Kidney (tissue), 14 donors: Measurements from ENCODE around the gene NPRL2. TPM values are rescaled to one million over a fixed set of nuclear protein-coding genes. Genes with fewer than 3 reads are reported as not detected.

Experiments used
- DNase-seq, 5 donors: peaks; one replicate each; pipeline ENCODE4 v3.0.0-alpha.2; 2013 to 2020
- FAIRE-seq: peaks from 2 replicates; lab custom pipeline; 2012; peaks lifted over from hg19 to GRCh38; lab: Jason Lieb, UNC
- H3K27ac ChIP-seq, 2 donors: one replicate each; pipeline ENCODE4 v1.7.0; 2013; ENCODE audit warnings: low read depth in 2 of 2, low read length in 2 of 2, inconsistent platforms in 1 of 2
- H3K27me3 ChIP-seq: one replicate; pipeline ENCODE4 v1.7.1; 2013; ENCODE audit warnings: low read length, inconsistent platforms; ENCODE audit not compliant: control insufficient read depth, insufficient read depth
- H3K36me3 ChIP-seq, 3 donors: one replicate each; pipeline versions ENCODE4 v1.7.0 to v1.7.1; 2013; ENCODE audit warnings: low read length in 3 of 3, control low read depth in 1 of 3, inconsistent platforms in 1 of 3; ENCODE audit not compliant: insufficient read depth in 3 of 3, control insufficient read depth in 2 of 3
- H3K4me1 ChIP-seq, 3 donors: one replicate each; pipeline versions ENCODE4 v1.7.0 to v1.7.1; 2013; ENCODE audit warnings: low read length in 3 of 3, inconsistent platforms in 1 of 3, low read depth in 1 of 3; ENCODE audit not compliant: control insufficient read depth in 2 of 3, insufficient read depth in 2 of 3
- H3K4me3 ChIP-seq, 3 donors: one replicate each; pipeline versions ENCODE4 v1.7.0 to v1.8.1; 2013; ENCODE audit warnings: low read length in 3 of 3, control low read depth in 1 of 3, inconsistent platforms in 1 of 3
- H3K9ac ChIP-seq, 3 donors: one replicate each; pipeline versions ENCODE4 v1.7.0 to v1.7.1; 2013; ENCODE audit warnings: low read length in 3 of 3, control low read depth in 1 of 3, inconsistent platforms in 1 of 3
- H3K9me3 ChIP-seq, 3 donors: one replicate each; pipeline versions ENCODE4 v1.7.0 to v1.7.1; 2013; ENCODE audit warnings: low read length in 3 of 3, control low read depth in 1 of 3, inconsistent platforms in 1 of 3; ENCODE audit not compliant: control insufficient read depth in 2 of 3, insufficient read depth in 1 of 3
- intact Hi-C: fragments of 100-400 bp; cut with DNase I; formaldehyde crosslinking; loops from one replicate; pipeline ENCODE4 v1.11.1; 2022
- polyA plus RNA-seq: library from polyadenylated mRNA; stranded (reverse); fragments of 350-450 nt; fragmentation: Illumina TruSeq; extraction: RNeasy Lipid Tissue Mini Kit (QIAGEN cat#74804); gene quantifications from one replicate; pipeline ENCODE4 v1.2.3, GENCODE V29; 2014; ENCODE audit warnings: low read depth, low replicate concordance; ENCODE audit not compliant: insufficient read depth
- total RNA-seq: library from RNA; stranded (reverse); fragmentation: NEBNext Ultra II Directional; extraction: Animal tissue kit (Norgen Biotek cat#: 25700); gene quantifications from one replicate; pipeline ENCODE4 v1.2.1, GENCODE V29; 2021
- TF ChIP-seq, protein P1 (sequence below): IDR thresholded peaks from 3 replicates; pipeline ENCODE4 v1.5.1; 2012; ENCODE audit warnings: mild to moderate bottlenecking, moderate library complexity, borderline replicate concordance; ENCODE audit not compliant: insufficient read depth; ENCODE audit errors: extremely low read depth
- donor health status: control.
- donor health status: control.
- donor health status: control.
- donor health status: control.
- donor health status: control.
- donor health status: DM: yes; HTN: yes; CAD: no.
- donor health status: Normal renal cell carcinoma (clear cell type).

Gene NPRL2
- total and polyA plus RNA-seq, 2 donors from 2014 or later = 23.5 to 39.8 TPM

- no peak overlapping the region for H3K9ac ChIP-seq
- TF ChIP-seq, protein P1, sequence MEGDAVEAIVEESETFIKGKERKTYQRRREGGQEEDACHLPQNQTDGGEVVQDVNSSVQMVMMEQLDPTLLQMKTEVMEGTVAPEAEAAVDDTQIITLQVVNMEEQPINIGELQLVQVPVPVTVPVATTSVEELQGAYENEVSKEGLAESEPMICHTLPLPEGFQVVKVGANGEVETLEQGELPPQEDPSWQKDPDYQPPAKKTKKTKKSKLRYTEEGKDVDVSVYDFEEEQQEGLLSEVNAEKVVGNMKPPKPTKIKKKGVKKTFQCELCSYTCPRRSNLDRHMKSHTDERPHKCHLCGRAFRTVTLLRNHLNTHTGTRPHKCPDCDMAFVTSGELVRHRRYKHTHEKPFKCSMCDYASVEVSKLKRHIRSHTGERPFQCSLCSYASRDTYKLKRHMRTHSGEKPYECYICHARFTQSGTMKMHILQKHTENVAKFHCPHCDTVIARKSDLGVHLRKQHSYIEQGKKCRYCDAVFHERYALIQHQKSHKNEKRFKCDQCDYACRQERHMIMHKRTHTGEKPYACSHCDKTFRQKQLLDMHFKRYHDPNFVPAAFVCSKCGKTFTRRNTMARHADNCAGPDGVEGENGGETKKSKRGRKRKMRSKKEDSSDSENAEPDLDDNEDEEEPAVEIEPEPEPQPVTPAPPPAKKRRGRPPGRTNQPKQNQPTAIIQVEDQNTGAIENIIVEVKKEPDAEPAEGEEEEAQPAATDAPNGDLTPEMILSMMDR = no peak
- peaks cover 0 to 63% (median 43%) of the 10 kb centered on the region in 3 donors for H3K4me1 ChIP-seq
- DNase-seq (no peak), FAIRE-seq (no peak)
- H3K9me3 ChIP-seq = no peaks in the 10 kb centered on the region
- H3K36me3 ChIP-seq = peaks cover 3 to 30% (median 14%) of the 10 kb centered on the region in 3 donors
- H3K4me3 ChIP-seq = no peak overlapping the region
- intact Hi-C loops = no loop called here
- no peaks in the 10 kb centered on the region for H3K27me3 ChIP-seq
- no peak overlapping the region for H3K27ac ChIP-seq
These were observed 3.7 kb upstream of the NPRL2 start for GRCh38 chr3:50354186-50354764.

- no peak overlapping the region for H3K4me3 ChIP-seq
- no peaks in the 10 kb centered on the region for H3K9me3 ChIP-seq
- no peaks in the 10 kb centered on the region for H3K27me3 ChIP-seq
- TF ChIP-seq, protein P1 = no peak
- H3K9ac ChIP-seq = no peak overlapping the region
- no peak for DNase-seq
- H3K4me1 ChIP-seq = peaks cover 0 to 61% (median 43%) of the 10 kb centered on the region in 3 donors
- no peak overlapping the region for H3K27ac ChIP-seq
- peaks cover 3 to 30% (median 15%) of the 10 kb centered on the region in 3 donors for H3K36me3 ChIP-seq
- FAIRE-seq = no peak
- intact Hi-C loops = no loop called here
These were observed 2.9 kb upstream of the NPRL2 start for GRCh38 chr3:50353245-50354004.

DNA sequence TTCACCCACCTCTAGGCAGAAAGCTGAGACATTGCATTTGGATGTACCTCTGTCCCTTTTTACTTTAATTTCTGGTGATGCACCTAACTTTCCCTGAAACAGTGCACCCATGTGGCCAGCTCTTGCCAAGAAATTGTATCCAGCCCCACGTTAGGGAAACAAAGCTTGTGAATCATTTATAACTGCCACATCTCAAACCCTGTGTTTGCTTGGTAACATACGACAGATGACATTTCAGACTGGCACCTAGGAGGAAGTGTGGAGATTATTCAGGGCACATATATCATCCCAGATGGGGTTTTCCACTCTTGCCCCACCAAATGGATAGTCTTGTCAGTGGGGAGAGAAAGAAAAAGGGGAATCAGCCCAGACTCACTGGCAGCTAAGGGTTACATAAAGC lies 2.2 kb upstream of the NPRL2 start:
- no peaks in the 10 kb centered on the region for H3K9me3 ChIP-seq
- H3K27ac ChIP-seq = no peak overlapping the region
- H3K36me3 ChIP-seq = peaks cover 3 to 30% (median 15%) of the 10 kb centered on the region in 3 donors
- TF ChIP-seq, protein P1 = no peak
- intact Hi-C loops = no loop called here
- FAIRE-seq (no peak), DNase-seq (no peak)
- no peaks in the 10 kb centered on the region for H3K27me3 ChIP-seq
- H3K9ac ChIP-seq = no peak overlapping the region
- no peak overlapping the region for H3K4me3 ChIP-seq
- H3K4me1 ChIP-seq = peaks cover 0 to 55% (median 40%) of the 10 kb centered on the region in 3 donors
